Measurements from ENCODE around the gene GNE.

GRCh38 chr9:36165826-36166167 is 92.5 kb downstream of the GNE start:
- TF ChIP-seq ZC3H10 (CRISPR knock-in tag; IDR thresholded peaks at IDR 0.05) (no peak), ARNTL (CRISPR knock-in tag; IDR thresholded peaks at IDR 0.05; ENCODE audit: borderline replicate concordance, low read depth) (no peak)

Measured in SK-N-SH treated with all-trans-retinoic acid at 6 μM for 48 hours (cell line).